ENCODE data around the gene NOL6. TPM values are rescaled to one million over a fixed set of nuclear protein-coding genes. Genes with fewer than 3 reads are reported as not detected.
"Not testable (repeated sequence)": the region's sequence is repeated elsewhere in the genome, so short reads cannot be mapped to it uniquely, and the experiment has no call there.

The NOL6 gene
- total and polyA plus RNA-seq, 10 of the 15 experiments (the other 5 are each of a cell fraction or from before 2014, with no cell fraction given): 8.3 to 53.2 (median 33.1) TPM

DNA sequence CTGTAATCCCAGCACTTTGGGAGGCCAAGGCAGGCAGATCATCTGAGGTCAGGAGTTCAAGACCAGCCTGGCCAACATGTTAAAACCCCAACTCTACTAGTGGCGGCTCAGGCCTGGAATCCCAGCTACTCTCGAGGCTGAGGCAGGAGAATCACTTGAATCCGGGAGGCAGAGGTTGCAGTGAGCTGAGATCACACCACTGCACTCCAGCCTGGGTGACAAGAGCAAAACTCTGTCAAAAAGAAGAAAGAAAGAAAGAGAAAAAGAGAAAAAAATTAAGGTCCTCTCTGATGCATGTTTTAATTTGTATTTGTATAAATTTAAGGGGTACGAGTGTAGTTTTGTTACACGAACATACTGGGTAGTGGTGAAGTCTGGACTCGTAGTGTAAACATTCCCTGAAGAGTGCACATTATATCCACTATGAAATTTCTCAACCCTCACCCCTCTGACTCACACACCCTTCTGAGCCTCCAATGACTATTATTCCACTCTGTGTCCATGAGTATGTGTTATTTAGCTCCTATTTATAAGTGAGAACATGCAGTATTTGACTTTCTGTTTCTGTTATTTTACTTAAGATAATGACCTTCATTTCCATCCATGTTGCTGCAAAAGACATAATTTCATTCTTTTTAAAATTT lies 44.3 kb upstream of the NOL6 start:
- in situ Hi-C loops (cut with MboI); DNase-seq (ENCODE audit: low read depth, low spot score); H3K79me2 ChIP-seq (ENCODE audit: control insufficient read depth, insufficient read depth, low read length); H3K4me2 ChIP-seq (ENCODE audit: control insufficient read depth, insufficient read depth); H3K9ac ChIP-seq (ENCODE audit: control insufficient read depth, insufficient read depth, low read length); H3K27ac ChIP-seq (ENCODE audit: control insufficient read depth, insufficient read depth); H3K4me1 ChIP-seq (ENCODE audit: control insufficient read depth, insufficient read depth, low read length); ATAC-seq; H3K36me3 ChIP-seq (ENCODE audit: control insufficient read depth in 2 of 2, insufficient read depth in 2 of 2, low read length in 1 of 2); FAIRE-seq; H2AFZ ChIP-seq (ENCODE audit: control insufficient read depth, low read depth, low read length); SMC1A ChIA-PET (ENCODE audit: uncharacterized antibody, unreplicated experiment); H3K4me3 ChIP-seq; POLR2A ChIA-PET; H3K9me3 ChIP-seq (replicated peaks; ENCODE audit: control insufficient read depth, insufficient read depth, low read length); BruUV-seq (replicated peaks); H3K27me3 ChIP-seq (replicated peaks in 1 of 2; ENCODE audit: control insufficient read depth in 2 of 2, insufficient read depth in 2 of 2, low read length in 1 of 2); H4K20me1 ChIP-seq (ENCODE audit: control insufficient read depth, insufficient read depth): not testable (repeated sequence)
- ChIA-PET RAD21 (ENCODE audit: unreplicated experiment) (interaction anchor here (0.7 to 1.2 kb wide), 2 partner anchors 114 to 143 kb away, joined by 3 read pairs; no protein-coding TSS in a partner anchor), CTCF (interaction anchor here (0.7 to 1.6 kb wide), 4 partner anchors 12 to 143 kb away, joined by 3 to 5 read pairs (median 4); partner anchors contain the start of gene AQP3)
- WGBS (ENCODE audit: insufficient coverage, insufficient replicate concordance, low lambda C conversion rate, missing lambda C conversion rate): 0% methylated on average over 6 of the region's 6 CpGs
- intact Hi-C loops (cut with micrococcal nuclease; ENCODE audit: unreplicated experiment): loop anchor here (1.0 kb wide), 1 partner anchor 115 kb away; no protein-coding TSS in a partner anchor

DNA sequence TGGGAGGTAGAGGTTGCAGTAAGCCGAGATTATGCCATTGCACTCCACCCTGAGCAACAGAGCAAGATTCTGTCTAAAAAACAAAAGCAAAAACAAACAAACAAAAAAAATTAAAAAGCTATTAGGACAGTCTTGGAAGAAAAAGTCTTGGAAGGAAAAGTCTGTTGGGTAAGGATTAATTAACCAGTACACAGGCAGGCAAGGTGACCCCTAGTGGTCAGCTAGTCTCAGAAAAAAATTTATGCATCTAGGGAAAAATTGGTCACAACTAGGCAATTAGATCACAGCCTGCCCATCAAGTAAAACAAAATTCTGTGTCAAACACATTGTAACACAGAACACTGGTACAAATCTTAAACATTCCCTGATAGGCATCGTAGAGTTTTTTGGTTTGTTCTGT lies 43.6 kb upstream of the NOL6 start:
- no peaks in the 10 kb centered on the region for H4K20me1 ChIP-seq (ENCODE audit: control insufficient read depth, insufficient read depth)
- no peaks in the 10 kb centered on the region for H3K36me3 ChIP-seq (ENCODE audit: control insufficient read depth in 2 of 2, insufficient read depth in 2 of 2, low read length in 1 of 2)
- H3K27me3 ChIP-seq (replicated peaks in 1 of 2; ENCODE audit: control insufficient read depth in 2 of 2, insufficient read depth in 2 of 2, low read length in 1 of 2): no peaks in the 10 kb centered on the region
- ChIA-PET SMC1A (ENCODE audit: uncharacterized antibody, unreplicated experiment) (no interaction called here), RAD21 (ENCODE audit: unreplicated experiment) (interaction anchor here (0.7 to 1.2 kb wide), 2 partner anchors 113 to 143 kb away, joined by 3 read pairs; no protein-coding TSS in a partner anchor), POLR2A (no interaction called here), CTCF (interaction anchor here (0.7 to 1.6 kb wide), 5 partner anchors 9 to 143 kb away, joined by 3 to 5 read pairs (median 4); partner anchors contain the start of gene AQP3)
- H3K4me3 ChIP-seq: no peak overlapping the region
- FAIRE-seq (peak; percentile 56), ATAC-seq (peak; percentile 70), DNase-seq (ENCODE audit: low read depth, low spot score) (no peak)
- no peaks in the 10 kb centered on the region for H3K79me2 ChIP-seq (ENCODE audit: control insufficient read depth, insufficient read depth, low read length)
- no peak overlapping the region for H2AFZ ChIP-seq (ENCODE audit: control insufficient read depth, low read depth, low read length)
- BruUV-seq (replicated peaks): no TSS peak
- no peak overlapping the region for H3K4me2 ChIP-seq (ENCODE audit: control insufficient read depth, insufficient read depth)
- H3K9ac ChIP-seq (ENCODE audit: control insufficient read depth, insufficient read depth, low read length): no peak overlapping the region
- in situ Hi-C loops (cut with MboI): no loop called here
- WGBS (ENCODE audit: insufficient coverage, insufficient replicate concordance, low lambda C conversion rate, missing lambda C conversion rate): 42% methylated on average over 2 of the region's 2 CpGs
- H3K4me1 ChIP-seq (ENCODE audit: control insufficient read depth, insufficient read depth, low read length): no peaks in the 10 kb centered on the region
- no peaks in the 10 kb centered on the region for H3K9me3 ChIP-seq (replicated peaks; ENCODE audit: control insufficient read depth, insufficient read depth, low read length)
- no peak overlapping the region for H3K27ac ChIP-seq (ENCODE audit: control insufficient read depth, insufficient read depth)
- intact Hi-C loops (cut with micrococcal nuclease; ENCODE audit: unreplicated experiment): loop anchor here (1.0 kb wide), 1 partner anchor 114 kb away; no protein-coding TSS in a partner anchor
- TF ChIP-seq MTA3 (IDR thresholded peaks at IDR 0.05; ENCODE audit: borderline replicate concordance, low read length) (no peak), CHD4 (IDR thresholded peaks at IDR 0.05) (no peak), SMC3 (IDR thresholded peaks at IDR 0.05; ENCODE audit: borderline replicate concordance, low read length) (peak; percentile 34; the same call in 1 of the 2 replicates), RAD21 (IDR thresholded peaks at IDR 0.05; ENCODE audit: insufficient read depth, low read depth, low read length) (no peak), CEBPB (IDR thresholded peaks at IDR 0.05; ENCODE audit: borderline replicate concordance in 1 of 2, low read depth in 2 of 2, low read length in 2 of 2) (no peak), CTCF (IDR thresholded peaks at IDR 0.05 in 2 of 3, conservative IDR thresholded peaks at IDR 0.05 in 1 of 3; ENCODE audit: control insufficient read depth in 2 of 3, extremely low read depth in 1 of 3, insufficient read depth in 1 of 3, low read depth in 3 of 3, low read length in 3 of 3) (peak; percentile 45 to 50 (median 45))
- TF ChIP-seq, protein P1, sequence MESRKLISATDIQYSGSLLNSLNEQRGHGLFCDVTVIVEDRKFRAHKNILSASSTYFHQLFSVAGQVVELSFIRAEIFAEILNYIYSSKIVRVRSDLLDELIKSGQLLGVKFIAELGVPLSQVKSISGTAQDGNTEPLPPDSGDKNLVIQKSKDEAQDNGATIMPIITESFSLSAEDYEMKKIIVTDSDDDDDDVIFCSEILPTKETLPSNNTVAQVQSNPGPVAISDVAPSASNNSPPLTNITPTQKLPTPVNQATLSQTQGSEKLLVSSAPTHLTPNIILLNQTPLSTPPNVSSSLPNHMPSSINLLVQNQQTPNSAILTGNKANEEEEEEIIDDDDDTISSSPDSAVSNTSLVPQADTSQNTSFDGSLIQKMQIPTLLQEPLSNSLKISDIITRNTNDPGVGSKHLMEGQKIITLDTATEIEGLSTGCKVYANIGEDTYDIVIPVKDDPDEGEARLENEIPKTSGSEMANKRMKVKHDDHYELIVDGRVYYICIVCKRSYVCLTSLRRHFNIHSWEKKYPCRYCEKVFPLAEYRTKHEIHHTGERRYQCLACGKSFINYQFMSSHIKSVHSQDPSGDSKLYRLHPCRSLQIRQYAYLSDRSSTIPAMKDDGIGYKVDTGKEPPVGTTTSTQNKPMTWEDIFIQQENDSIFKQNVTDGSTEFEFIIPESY (IDR thresholded peaks at IDR 0.05): no peak

Data from GM12878 (cell line).